ENCODE measurements around the gene DOCK4.

DOCK4 gene

DNA sequence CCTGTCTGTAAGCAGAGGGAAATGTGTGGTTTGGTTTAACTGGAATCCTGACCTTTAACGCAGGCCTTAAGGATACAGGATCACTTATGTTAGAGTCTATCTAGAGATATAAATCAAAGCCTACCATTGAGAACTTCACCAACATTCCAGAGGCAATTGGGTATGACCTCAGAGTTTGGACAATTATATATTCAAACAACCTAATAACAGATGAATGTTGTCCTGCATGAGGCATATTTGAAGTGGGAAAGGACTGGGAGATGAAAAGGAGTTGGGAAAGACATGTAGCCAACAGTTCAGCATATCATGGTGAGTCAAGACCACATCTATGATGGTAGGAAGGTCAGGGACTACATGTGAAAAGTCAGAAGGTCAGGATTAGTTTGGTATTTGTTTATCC is 274.2 kb downstream of the DOCK4 start:
- no peak for TF ChIP-seq CTCF (conservative IDR thresholded peaks at IDR 0.05; ENCODE audit: low read depth, low read length)
- DNase-seq (ENCODE audit: low read depth): no peak
- H3K4me3 ChIP-seq (ENCODE audit: low read depth, low read length): no peak overlapping the region

DNA sequence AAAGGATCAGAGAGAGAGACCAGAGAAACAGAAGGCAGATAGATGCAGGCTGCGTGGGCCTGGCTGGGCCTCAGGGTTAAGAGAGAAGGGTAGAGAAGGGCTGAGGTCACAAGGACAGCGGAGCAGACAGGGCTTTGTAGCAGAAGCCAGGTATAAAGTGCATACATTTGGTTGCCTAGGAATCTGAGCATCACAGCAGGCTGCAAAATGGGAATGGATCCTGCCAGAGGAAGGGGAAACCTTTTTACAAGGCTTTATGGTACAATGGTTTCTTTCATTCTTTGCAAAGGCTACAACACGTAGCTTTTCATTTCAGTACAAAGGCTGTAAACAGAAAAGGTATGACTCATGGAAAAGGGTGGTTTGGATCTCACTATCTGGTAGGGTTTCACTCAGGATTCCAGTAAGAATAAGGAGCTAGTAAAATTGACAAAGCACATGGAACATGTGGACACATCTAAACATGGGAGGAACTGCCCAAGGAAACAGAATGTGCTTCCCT is 275.1 kb downstream of the DOCK4 start:
- peak; percentile 73 for DNase-seq (ENCODE audit: low read depth)
- no peak for TF ChIP-seq CTCF (conservative IDR thresholded peaks at IDR 0.05; ENCODE audit: low read depth, low read length)
- no peak overlapping the region for H3K4me3 ChIP-seq (ENCODE audit: low read depth, low read length)

DNA sequence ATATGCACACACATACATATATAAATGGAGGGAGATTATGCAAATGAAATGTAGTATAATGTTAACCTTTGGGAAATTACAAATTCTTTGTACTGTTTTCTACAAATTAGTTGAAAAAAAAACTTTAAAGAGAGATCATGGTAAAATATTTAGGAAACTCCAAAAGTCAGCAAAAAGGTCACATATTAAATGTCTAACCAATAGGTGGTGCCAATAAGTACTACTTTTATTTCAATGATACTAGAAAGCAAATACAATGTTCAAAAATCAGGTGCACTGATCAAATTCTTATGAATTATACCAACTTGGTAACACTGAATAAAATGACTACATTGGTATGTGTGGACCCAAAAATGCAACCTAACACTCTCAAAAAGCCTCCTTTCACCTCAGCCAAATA is 276.9 kb downstream of the DOCK4 start:
- DNase-seq (ENCODE audit: low read depth): no peak
- H3K4me3 ChIP-seq (ENCODE audit: low read depth, low read length): no peak overlapping the region

GRCh38 chr7:111927353-111928019 is 278.7 kb downstream of the DOCK4 start:
- H3K4me3 ChIP-seq (ENCODE audit: low read depth, low read length): no peak overlapping the region
- TF ChIP-seq CTCF (conservative IDR thresholded peaks at IDR 0.05; ENCODE audit: low read depth, low read length): no peak
- DNase-seq (ENCODE audit: low read depth): no peak

More for the DNA sequence above, 276.9 kb downstream of the DOCK4 start:
- TF ChIP-seq CTCF (conservative IDR thresholded peaks at IDR 0.05; ENCODE audit: low read depth, low read length): no peak

DNA sequence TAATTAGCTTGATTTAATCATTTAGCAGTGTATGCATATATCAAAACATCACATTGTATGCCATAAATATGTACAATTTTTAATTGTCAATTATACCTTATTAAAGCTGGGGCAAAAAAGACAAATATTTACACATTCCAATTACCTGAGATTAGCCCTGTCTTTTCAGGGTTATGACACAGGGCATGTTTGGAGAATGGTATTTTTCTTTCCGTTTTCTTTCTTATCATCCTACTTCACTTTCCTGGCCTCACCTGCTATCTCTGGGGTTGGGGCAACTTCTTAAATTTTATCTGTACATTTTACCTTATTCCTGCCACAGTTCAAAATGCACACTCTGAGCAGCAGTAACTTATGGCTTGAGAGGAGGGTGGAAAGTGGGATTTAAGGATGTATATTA is 285.9 kb downstream of the DOCK4 start:
- no peak for DNase-seq (ENCODE audit: low read depth)
- no peak for TF ChIP-seq CTCF (conservative IDR thresholded peaks at IDR 0.05; ENCODE audit: low read depth, low read length)
- H3K4me3 ChIP-seq (ENCODE audit: low read depth, low read length): no peak overlapping the region

DNA sequence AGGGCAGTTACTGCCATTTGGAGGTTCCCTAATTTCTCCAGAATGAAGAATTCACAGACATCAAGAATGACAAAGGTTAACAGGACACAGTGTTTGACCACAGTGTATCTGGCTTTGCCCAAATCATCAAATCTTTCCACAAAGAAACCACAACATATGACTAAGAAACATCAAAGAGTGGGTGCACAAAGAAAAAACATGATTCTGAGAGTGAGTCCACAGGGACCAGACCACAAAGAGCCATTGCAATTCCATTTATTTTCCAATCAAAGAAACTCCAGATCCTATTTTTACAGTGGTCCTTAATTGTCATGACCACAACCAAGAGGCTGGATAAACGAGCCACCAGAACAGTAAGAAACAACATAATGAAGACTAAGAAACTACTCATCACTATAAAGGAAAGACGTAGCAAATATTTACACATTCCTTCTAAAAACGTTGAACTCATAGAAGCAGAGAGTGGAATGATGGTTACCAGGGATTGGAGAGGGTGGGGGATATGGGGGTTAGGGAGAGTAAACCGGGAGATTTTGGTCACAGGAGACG is 286.5 kb downstream of the DOCK4 start:
- no peak overlapping the region for H3K4me3 ChIP-seq (ENCODE audit: low read depth, low read length)
- DNase-seq (ENCODE audit: low read depth): peak; percentile 43
- TF ChIP-seq CTCF (conservative IDR thresholded peaks at IDR 0.05; ENCODE audit: low read depth, low read length): no peak

- no peak for DNase-seq (ENCODE audit: low read depth)
- no peak overlapping the region for H3K4me3 ChIP-seq (ENCODE audit: low read depth, low read length)
- TF ChIP-seq CTCF (conservative IDR thresholded peaks at IDR 0.05; ENCODE audit: low read depth, low read length): no peak
These were observed 287.0 kb downstream of the DOCK4 start for GRCh38 chr7:111919164-111919563.
